ENCODE results near the gene GLOD5.
A peak's percentile ranks its signal among the peaks of the same experiment; 100 is the strongest.
"Not testable (repeated sequence)": the region's sequence is repeated elsewhere in the genome, so short reads cannot be mapped to it uniquely, and the experiment has no call there.

GLOD5 gene

GRCh38 chrX:48794340-48794910, 32.9 kb downstream of the GLOD5 start:
- DNase-seq, result no peak

GRCh38 chrX:48794911-48795515, 33.5 kb downstream of the GLOD5 start:
- DNase-seq, result no peak

GRCh38 chrX:48798318-48798717, 36.8 kb downstream of the GLOD5 start:
- no peak for DNase-seq

- no peak for DNase-seq
These were observed 39.2 kb downstream of the GLOD5 start for GRCh38 chrX:48800574-48801279.

- DNase-seq, result peak; percentile 94
These were observed 39.9 kb downstream of the GLOD5 start, which contains the start of gene HDAC6 for GRCh38 chrX:48801280-48802088. Gene HDAC6, plus strand, starts transcription at chrX:48802067. Its CDS starts 626 bp downstream, at chrX:48802693.

- DNase-seq, result peak; percentile 75
These were observed 40.8 kb downstream of the GLOD5 start for GRCh38 chrX:48802089-48802904.

GRCh38 chrX:48802905-48803200, 41.3 kb downstream of the GLOD5 start:
- no peak for DNase-seq

- no peak for DNase-seq
These were observed 44.5 kb downstream of the GLOD5 start for GRCh38 chrX:48806081-48806480.

- DNase-seq, result no peak
These were observed 52.1 kb downstream of the GLOD5 start for GRCh38 chrX:48813644-48814043.

- DNase-seq, result no peak
These were observed 53.2 kb downstream of the GLOD5 start for GRCh38 chrX:48814722-48815121.

GRCh38 chrX:48815266-48815665, 53.7 kb downstream of the GLOD5 start:
- DNase-seq, result no peak

GRCh38 chrX:48816014-48816810, 54.7 kb downstream of the GLOD5 start:
- no peak for DNase-seq

GRCh38 chrX:48818098-48818497, 56.6 kb downstream of the GLOD5 start:
- DNase-seq, result no peak

- DNase-seq, result no peak
These were observed 57.3 kb downstream of the GLOD5 start for GRCh38 chrX:48818866-48819265.

GRCh38 chrX:48819394-48819793, 57.8 kb downstream of the GLOD5 start:
- not testable (repeated sequence) for DNase-seq

GRCh38 chrX:48823053-48823452, 61.5 kb downstream of the GLOD5 start:
- DNase-seq, result no peak

Measured in right kidney (tissue), 1 donor.